Activated CD8-positive, alpha-beta memory T cell treated with anti-CD3 and anti-CD28 coated beads for 4 hours (primary cell): ENCODE results near the gene RILP.

Source experiments
- DNase-seq, 2 donors: peaks; one replicate each; pipeline ENCODE4 v3.0.0-alpha.2; 2020; ENCODE audit warnings: low read depth in 2 of 2

The RILP gene

DNA sequence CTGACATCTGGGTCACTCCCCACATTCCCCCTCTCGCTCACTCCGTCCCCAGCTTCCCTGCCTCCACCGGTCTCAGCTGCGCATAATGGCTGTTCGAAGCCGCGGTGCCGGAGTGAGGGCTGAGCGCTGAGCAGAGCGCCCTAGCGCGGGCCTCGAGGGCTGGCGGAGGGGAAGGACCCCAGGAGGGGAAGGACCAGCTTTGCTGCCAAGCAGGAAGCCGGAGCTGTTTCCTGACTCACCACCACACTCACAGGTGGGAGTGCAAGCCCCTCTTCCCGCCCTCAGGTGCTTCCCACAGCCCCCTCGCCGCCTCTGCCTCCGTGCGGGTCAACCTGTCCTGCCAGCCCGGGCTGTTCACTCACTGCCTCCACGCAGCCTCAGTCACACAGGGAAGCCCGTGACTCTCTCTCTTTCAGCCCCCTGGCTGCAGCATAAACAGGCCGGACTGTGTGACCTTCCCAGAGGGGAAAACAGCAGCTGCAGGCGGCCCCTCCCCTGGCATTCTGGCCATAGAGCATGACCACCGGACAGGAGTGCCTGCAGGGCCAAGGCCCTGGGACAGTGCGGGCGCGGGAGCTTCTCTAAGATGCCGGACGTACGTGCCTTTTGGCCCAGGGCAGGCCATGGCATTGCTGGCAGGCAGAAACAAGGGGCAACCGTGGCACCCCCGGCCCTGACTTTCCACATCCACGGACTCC is 44.7 kb downstream of the RILP start:
- no peak for DNase-seq

DNA sequence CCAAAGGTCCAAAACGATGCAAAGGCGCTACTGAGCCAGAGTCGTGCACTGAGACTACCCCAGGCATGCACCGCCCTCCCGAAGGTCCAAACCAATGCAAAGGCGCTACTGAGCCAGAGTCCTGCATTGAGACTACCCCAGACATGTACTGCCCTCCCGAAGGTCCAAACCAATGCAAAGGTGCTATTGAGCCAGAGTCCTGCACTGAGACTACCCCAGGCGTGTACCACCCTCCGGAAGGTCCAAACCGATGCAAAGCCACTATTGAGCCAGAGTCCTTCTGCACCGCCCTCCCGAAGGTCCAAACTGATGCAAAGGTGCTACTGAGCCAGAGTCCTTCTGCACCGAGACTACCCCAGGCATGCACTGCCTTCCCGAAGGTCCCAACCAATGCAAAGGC is 48.1 kb downstream of the RILP start:
- no peak for DNase-seq

- DNase-seq, result no peak
These were observed 51.1 kb downstream of the RILP start for GRCh38 chr17:1598399-1599095.

DNA sequence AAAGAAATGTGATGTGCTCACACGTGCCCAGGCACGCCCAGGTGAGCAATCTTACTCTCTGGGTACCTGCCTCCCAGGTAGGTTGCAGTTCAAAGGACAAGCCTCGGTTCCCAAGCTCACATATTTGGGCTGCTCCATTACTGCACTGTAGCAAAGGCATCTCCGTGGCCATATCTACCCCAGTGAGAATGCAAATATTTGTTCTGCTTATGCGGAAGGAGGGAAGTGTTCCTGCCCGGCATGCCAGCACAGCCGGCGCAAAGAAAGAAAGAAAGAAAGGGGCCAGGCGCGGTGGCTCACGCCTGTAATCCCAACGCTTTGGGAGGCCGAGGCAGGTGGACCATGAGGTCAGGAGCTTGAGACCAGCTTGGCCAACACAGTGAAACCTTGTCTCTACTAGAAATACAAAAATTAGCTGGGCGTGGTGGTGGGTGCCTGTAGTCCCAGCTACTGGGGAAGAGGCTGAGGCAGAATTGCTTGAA is 51.8 kb downstream of the RILP start:
- DNase-seq, result no peak
